Heart left ventricle (tissue), 13 donors: Measurements from ENCODE around the gene CSF2.

Experiments
- POLR2A ChIP-seq, 2 donors: fragments of 450-650 bp; IDR thresholded peaks; one replicate each; pipeline ENCODE4 v1.6.1; 2017; ENCODE audit warnings: antibody characterized with exemption in 2 of 2, mild to moderate bottlenecking in 2 of 2, moderate library complexity in 2 of 2
- TF ChIP-seq, protein P1 (sequence below), 12 donors: fragments of 200-600 bp; sonication (generic) in 4 of 12; IDR thresholded peaks; one replicate each; pipeline versions ENCODE4 v1.5.0 to v1.8.0; 2018 to 2022; ENCODE audit warnings: antibody characterized with exemption in 12 of 12, mild to moderate bottlenecking in 5 of 12
- donor health status: ischemic (EF 13 %, LVEDD 7.1; RV severe dilation, severe dysfunction).
- donor health status: DM: no; HTN: yes; CAD: no.
- donor health status: DM: no; HTN: no; CAD: no.
- donor health status: ischemic (EF 25% LVEDD 6.9; RV normal size, moderate dysfunction).
- donor health status: ischemic (EF 25% LVEDD 5.7; RV mildly dilated, moderate dysfunction).
- donor health status: ischemic (EF 35%, LVEDD 5.7; RV mildly dilated, moderate dysfunction).
- donor health status: nonischemic (EF 11% LVEDD 7.7; RV severe dilation, severe dysfunction).
- donor health status: DM: yes; HTN: yes; CAD: no.
- donor health status: PGD.
- donor health status: ischemic (EF 29% LVEDD 5.4; RV normal size, mild dysfunction).
- donor health status: nonischemic (EF 23%, LVEDD 6.1; RV moderate dilation, normal function).

DNA sequence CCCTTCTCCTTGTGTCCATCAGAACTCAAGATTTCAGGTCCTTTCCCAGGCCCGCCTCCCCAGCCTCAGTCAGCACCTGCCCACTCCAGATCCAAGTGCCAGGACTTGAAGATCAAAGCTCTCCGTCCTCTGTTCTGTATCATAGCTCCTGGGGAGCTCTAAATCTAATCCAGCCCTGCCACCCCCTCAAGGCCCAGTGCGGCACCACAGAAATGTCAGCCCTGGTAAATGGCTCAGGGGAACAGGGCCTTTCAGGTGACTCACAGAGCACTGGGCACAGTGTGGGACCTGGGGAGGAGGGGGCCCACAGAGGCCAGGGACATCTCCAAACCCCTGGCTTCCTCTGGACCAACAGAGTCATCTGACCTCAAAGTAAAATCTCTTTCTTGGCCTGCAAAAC is 6.0 kb downstream of the CSF2 start:
- TF ChIP-seq, protein P1, sequence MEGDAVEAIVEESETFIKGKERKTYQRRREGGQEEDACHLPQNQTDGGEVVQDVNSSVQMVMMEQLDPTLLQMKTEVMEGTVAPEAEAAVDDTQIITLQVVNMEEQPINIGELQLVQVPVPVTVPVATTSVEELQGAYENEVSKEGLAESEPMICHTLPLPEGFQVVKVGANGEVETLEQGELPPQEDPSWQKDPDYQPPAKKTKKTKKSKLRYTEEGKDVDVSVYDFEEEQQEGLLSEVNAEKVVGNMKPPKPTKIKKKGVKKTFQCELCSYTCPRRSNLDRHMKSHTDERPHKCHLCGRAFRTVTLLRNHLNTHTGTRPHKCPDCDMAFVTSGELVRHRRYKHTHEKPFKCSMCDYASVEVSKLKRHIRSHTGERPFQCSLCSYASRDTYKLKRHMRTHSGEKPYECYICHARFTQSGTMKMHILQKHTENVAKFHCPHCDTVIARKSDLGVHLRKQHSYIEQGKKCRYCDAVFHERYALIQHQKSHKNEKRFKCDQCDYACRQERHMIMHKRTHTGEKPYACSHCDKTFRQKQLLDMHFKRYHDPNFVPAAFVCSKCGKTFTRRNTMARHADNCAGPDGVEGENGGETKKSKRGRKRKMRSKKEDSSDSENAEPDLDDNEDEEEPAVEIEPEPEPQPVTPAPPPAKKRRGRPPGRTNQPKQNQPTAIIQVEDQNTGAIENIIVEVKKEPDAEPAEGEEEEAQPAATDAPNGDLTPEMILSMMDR (IDR thresholded peaks at IDR 0.05) = no peak
- no peak for TF ChIP-seq POLR2A (IDR thresholded peaks at IDR 0.05)
